MCF 10A (cell line): ENCODE data around the gene ULK2. TPM values are rescaled to one million over a fixed set of nuclear protein-coding genes. Genes with fewer than 3 reads are reported as not detected.

ENCODE experiments used
- BruUV-seq: library from RNA; stranded (reverse); fragments of 400-500 nt; replicated peaks from 2 replicates; lab custom pipeline; 2021; lab: Mats Ljungman, UMichigan
- CTCF ChIA-PET: fragments of 300-600 bp; sonication (Branson Sonifier 250); formaldehyde crosslinking; extraction: SDS; loops from one replicate; lab custom pipeline; 2021; ENCODE audit warnings: antibody characterized with exemption, inconsistent platforms; lab: Yijun Ruan, JAX
- POLR2A ChIA-PET: fragments of 300-600, 350-650 bp; sonication (Branson Sonifier 250); formaldehyde crosslinking; extraction: SDS; loops from one replicate; lab custom pipeline; 2020; ENCODE audit warnings: antibody characterized with exemption, inconsistent platforms; lab: Yijun Ruan, JAX
- DNase-seq: peaks from one replicate; pipeline ENCODE4 v3.0.0-alpha.2; 2018; ENCODE audit not compliant: unreplicated experiment
- H3K27ac Mint-ChIP-seq: one replicate; pipeline ENCODE4 v1.8.0; 2022; ENCODE audit warnings: mild to moderate bottlenecking, low read depth, mixed read lengths; ENCODE audit not compliant: unreplicated experiment
- H3K27me3 Mint-ChIP-seq: one replicate; pipeline ENCODE4 v1.8.0; 2022; ENCODE audit warnings: mixed read lengths; ENCODE audit not compliant: insufficient read depth, unreplicated experiment
- H3K36me3 Mint-ChIP-seq: one replicate; pipeline ENCODE4 v1.8.0; 2022; ENCODE audit warnings: mild to moderate bottlenecking, moderate library complexity, mixed read lengths; ENCODE audit not compliant: insufficient read depth, unreplicated experiment
- H3K4me1 Mint-ChIP-seq: one replicate; pipeline ENCODE4 v1.8.0; 2022; ENCODE audit warnings: mixed read lengths; ENCODE audit not compliant: insufficient read depth, unreplicated experiment
- H3K4me3 Mint-ChIP-seq: one replicate; pipeline ENCODE4 v1.8.0; 2022; ENCODE audit warnings: mild to moderate bottlenecking, moderate library complexity, mixed read lengths; ENCODE audit not compliant: unreplicated experiment
- H3K9me3 Mint-ChIP-seq: one replicate; pipeline ENCODE4 v1.8.0; 2022; ENCODE audit warnings: mixed read lengths; ENCODE audit not compliant: unreplicated experiment
- CTCF ChIP-seq: fragments of 200-600 bp; IDR thresholded peaks from one replicate; pipeline ENCODE4 v1.8.0; 2022; ENCODE audit warnings: antibody characterized with exemption, mild to moderate bottlenecking; ENCODE audit not compliant: unreplicated experiment
- intact Hi-C: fragments of 100-400 bp; cut with micrococcal nuclease; formaldehyde crosslinking; loops from 2 replicates; pipeline ENCODE4 v1.14.1; 2022
- total RNA-seq: library from RNA; stranded (reverse); gene quantifications from 2 replicates; pipeline ENCODE4 v1.2.3, GENCODE V29; 2022

The ULK2 gene
- total RNA-seq, 1 experiment from 2014 or later, result 7.9 TPM

DNA sequence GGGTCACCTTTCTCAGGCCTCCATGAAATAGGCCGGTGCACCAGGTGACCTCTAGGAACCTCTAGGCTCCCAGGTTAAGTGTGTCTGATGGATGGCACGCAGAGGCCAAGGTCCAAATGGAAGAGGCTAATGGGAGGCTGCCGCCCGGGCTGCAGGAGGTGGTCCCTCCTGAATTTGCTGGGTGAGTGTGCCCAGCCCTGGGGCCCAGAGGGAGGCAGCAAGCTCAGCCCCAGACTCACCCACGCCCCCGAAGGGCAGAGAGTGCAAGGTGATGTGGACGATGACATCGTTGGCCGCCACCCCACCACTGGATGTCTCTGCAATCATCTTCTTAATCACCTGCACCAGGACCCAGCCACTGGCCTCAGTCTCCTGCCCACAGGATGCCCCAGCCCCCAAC, 129.0 kb downstream of the ULK2 start:
- no peaks in the 10 kb centered on the region for H3K9me3 Mint-ChIP-seq
- H3K36me3 Mint-ChIP-seq, result no peaks in the 10 kb centered on the region
- intact Hi-C loops, result no loop called here
- no peak for TF ChIP-seq CTCF
- no peak for DNase-seq
- POLR2A ChIA-PET, result interaction anchor here (0.6 to 2.5 kb wide), 2 partner anchors 11 to 151 kb away, joined by 3 to 13 read pairs; no protein-coding TSS in a partner anchor
- no peaks in the 10 kb centered on the region for H3K4me1 Mint-ChIP-seq
- no peak overlapping the region for H3K4me3 Mint-ChIP-seq
- no peak overlapping the region for H3K27ac Mint-ChIP-seq
- no peaks in the 10 kb centered on the region for H3K27me3 Mint-ChIP-seq
- CTCF ChIA-PET, result no interaction called here
- BruUV-seq, result no TSS peak

GRCh38 chr17:19738073-19738449, 129.7 kb downstream of the ULK2 start:
- no peak for TF ChIP-seq CTCF
- ChIA-PET POLR2A (interaction anchor here (2.5 kb wide), 1 partner anchor 10 kb away, joined by 13 read pairs; no protein-coding TSS in a partner anchor), CTCF (no interaction called here)
- no peak overlapping the region for H3K27ac Mint-ChIP-seq
- no peak overlapping the region for H3K4me3 Mint-ChIP-seq
- BruUV-seq, result no TSS peak
- intact Hi-C loops, result no loop called here
- no peak for DNase-seq
- no peaks in the 10 kb centered on the region for H3K36me3 Mint-ChIP-seq
- no peaks in the 10 kb centered on the region for H3K4me1 Mint-ChIP-seq
- no peaks in the 10 kb centered on the region for H3K9me3 Mint-ChIP-seq
- no peaks in the 10 kb centered on the region for H3K27me3 Mint-ChIP-seq

DNA sequence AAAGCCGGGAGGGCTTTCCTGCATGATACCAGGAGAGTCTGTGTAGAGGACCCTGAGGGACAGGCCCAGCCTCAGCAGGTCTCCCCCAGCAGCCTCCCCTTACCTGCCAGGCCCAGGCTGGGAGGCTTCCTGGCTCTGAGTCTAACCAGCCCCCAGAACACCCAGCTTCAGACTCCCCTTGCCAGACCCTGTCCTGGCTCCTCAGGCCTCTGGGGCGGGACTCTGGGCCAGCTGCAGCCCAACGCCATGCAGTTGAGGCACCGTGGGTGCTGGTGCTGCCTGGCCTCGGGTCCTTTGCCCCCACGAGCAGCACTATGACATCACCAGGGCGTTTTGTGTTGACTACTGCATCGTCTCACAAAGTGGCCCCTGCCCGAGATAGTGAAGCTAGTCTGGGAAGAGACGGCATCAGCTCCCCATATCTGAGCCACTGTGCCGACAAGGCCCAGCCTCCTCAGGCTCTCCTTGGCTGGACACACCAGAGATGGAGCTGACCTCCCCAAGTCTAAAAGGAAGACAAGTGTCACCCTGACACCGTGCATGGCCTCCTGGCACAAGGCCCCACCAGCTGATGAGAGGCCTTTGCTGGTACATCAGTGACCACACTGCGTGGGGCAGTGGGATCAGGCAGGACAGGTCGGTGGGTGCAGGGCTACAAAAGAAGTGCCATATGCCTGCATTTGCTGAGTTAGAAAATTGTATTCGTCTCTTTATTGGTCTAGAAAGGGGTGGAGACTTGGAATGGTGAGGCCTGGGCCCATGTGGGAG, 130.2 kb downstream of the ULK2 start:
- Mint-ChIP-seq H3K4me3 (no peak overlapping the region), H3K36me3 (no peaks in the 10 kb centered on the region), H3K4me1 (no peaks in the 10 kb centered on the region), H3K9me3 (no peaks in the 10 kb centered on the region), H3K27ac (no peak overlapping the region), H3K27me3 (no peaks in the 10 kb centered on the region)
- ChIA-PET CTCF (interaction anchor here (0.6 kb wide), 1 partner anchor 9 kb away, joined by 4 read pairs; no protein-coding TSS in a partner anchor), POLR2A (interaction anchor here (2.5 kb wide), 1 partner anchor 10 kb away, joined by 13 read pairs; no protein-coding TSS in a partner anchor)
- intact Hi-C loops, result no loop called here
- no peak for TF ChIP-seq CTCF
- no TSS peak for BruUV-seq
- DNase-seq, result no peak

DNA sequence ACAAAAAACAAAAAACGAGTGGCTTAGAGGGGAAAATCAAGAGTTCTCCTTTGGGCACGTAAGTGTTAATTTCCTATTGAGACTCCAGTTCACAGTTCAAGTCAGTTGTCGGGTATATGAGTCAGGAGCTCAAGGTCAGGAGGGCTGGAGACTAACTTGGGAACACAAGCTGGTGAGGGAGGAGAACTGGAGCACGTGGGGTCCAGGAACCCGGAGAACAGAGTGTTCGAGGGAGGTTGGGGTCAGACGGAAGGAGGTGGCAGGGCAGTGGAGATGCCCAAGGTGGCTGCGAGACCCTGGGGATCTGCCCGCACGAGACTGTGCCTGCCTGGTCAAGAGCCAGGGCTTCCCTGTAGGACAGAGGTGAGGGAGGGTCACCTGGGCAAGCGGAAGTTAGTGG, 131.7 kb downstream of the ULK2 start:
- no peak overlapping the region for H3K27ac Mint-ChIP-seq

More for the DNA sequence above, 131.7 kb downstream of the ULK2 start:
- no peak for DNase-seq
- BruUV-seq, result no TSS peak
- ChIA-PET CTCF (interaction anchor here (1.8 kb wide), 1 partner anchor 9 kb away, joined by 7 read pairs; no protein-coding TSS in a partner anchor), POLR2A (interaction anchor here (0.8 to 2.5 kb wide), 4 partner anchors 8 to 885 kb away, joined by 3 to 13 read pairs (median 4); no protein-coding TSS in a partner anchor)
- intact Hi-C loops, result no loop called here
- H3K4me3 Mint-ChIP-seq, result no peak overlapping the region
- no peaks in the 10 kb centered on the region for H3K4me1 Mint-ChIP-seq
- H3K9me3 Mint-ChIP-seq, result no peaks in the 10 kb centered on the region
- no peaks in the 10 kb centered on the region for H3K27me3 Mint-ChIP-seq
- no peaks in the 10 kb centered on the region for H3K36me3 Mint-ChIP-seq
- no peak for TF ChIP-seq CTCF
